H1 (cell line): ENCODE results near the gene TMEM44. TPM values are rescaled to one million over a fixed set of nuclear protein-coding genes. Genes with fewer than 3 reads are reported as not detected.

Experiments
- BRCA1 ChIP-seq: IDR thresholded peaks from 2 replicates; pipeline ENCODE4 v1.6.1; 2012; ENCODE audit warnings: low read depth, low read length, improper control_type of control experiment
- CHD7 ChIP-seq: fragments of 300-600 bp; sonication (generic); IDR thresholded peaks from 2 replicates; pipeline ENCODE4 v1.7.1; 2012; ENCODE audit warnings: low read length, moderate library complexity, mild to moderate bottlenecking, inconsistent platforms; ENCODE audit not compliant: insufficient replicate concordance
- POLR2A ChIP-seq, 2 experiments: IDR thresholded peaks; 1 replicate in 1 of 2; 2 replicates in 1 of 2; pipeline ENCODE4 v1.6.1; 2011; ENCODE audit warnings: low read depth in 2 of 2, low read length in 2 of 2, mild to moderate bottlenecking in 2 of 2; ENCODE audit errors: control extremely low read depth in 1 of 2
- RBBP5 ChIP-seq: IDR thresholded peaks from 2 replicates; pipeline ENCODE4 v1.7.1; 2012; ENCODE audit warnings: low read depth, mild to moderate bottlenecking, inconsistent platforms, low read length, moderate library complexity, borderline replicate concordance
- polyA plus RNA-seq, 7 experiments: library from polyadenylated mRNA; depleted of rRNA in 3 of 7; stranded (reverse) in 5 of 7; unstranded in 2 of 7; fragments of >200 nt in 5 of 7; fragments of 200-250 nt in 2 of 7; gene quantifications; 1 replicate in 5 of 7; 2 replicates in 1 of 7; 4 replicates in 1 of 7; pipeline versions ENCODE4 v1.2.1 to v1.2.3, GENCODE V29; 2011 to 2013; ENCODE audit warnings: missing spikeins in 2 of 7, mixed read lengths in 2 of 7
- total RNA-seq: library from RNA; stranded (reverse); fragmentation: NEBNext Ultra II Directional; extraction: Animal tissue kit (Norgen Biotek cat#: 25700); gene quantifications from 2 replicates; pipeline ENCODE4 v1.2.1, GENCODE V29; 2021

Gene TMEM44
- total and polyA plus RNA-seq, 2 of the 8 experiments (the other 6 are each of a cell fraction or from before 2014, with no cell fraction given): 14.0 to 16.7 TPM

GRCh38 chr3:194667363-194667762 lies 34.1 kb upstream of the TMEM44 start (continued):
- TF ChIP-seq CHD7: no peak
- TF ChIP-seq BRCA1: no peak
- TF ChIP-seq POLR2A (IDR thresholded peaks at IDR 0.05; ENCODE audit: control extremely low read depth in 1 of 2, low read depth in 2 of 2, low read length in 2 of 2): no peak
- TF ChIP-seq RBBP5: no peak
